ENCODE measurements around the gene LRRC10B. TPM values are rescaled to one million over a fixed set of nuclear protein-coding genes. Genes with fewer than 3 reads are reported as not detected.

The LRRC10B gene
- total and polyA plus RNA-seq, 4 donors: 9.2 to 29.3 (median 11.5) TPM

DNA sequence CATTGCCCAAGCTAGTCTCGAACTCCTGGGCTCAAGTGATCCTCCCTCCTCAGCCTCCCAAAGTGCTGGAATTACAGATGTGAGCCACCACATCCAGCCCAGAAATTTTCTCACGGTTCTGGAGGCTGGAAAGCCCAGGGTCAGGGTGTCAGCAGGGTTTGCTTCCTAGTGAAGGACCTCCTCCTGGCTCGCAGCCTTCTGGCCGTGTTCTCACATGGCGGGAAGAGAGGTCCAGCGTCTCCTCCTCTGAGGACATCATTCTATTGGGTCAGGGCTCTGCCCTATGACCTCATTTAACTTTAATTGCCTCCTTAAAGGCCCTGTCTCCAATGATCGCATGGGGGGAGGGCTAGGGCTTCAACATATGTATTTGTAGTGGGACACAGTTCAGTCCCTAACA is 40.5 kb upstream of the LRRC10B start:
- WGBS, 2 donors: 83 to 86% methylated on average over 7 of the region's 7 CpGs
- Histone ChIP-seq H3K9me3 (ENCODE audit: control insufficient read depth in 4 of 4, insufficient read depth in 3 of 4, low read length in 3 of 4) (no peaks in the 10 kb centered on the region), H3K27ac (ENCODE audit: low read depth in 1 of 2, low read length in 1 of 2) (no peak overlapping the region), H3K4me1 (ENCODE audit: control insufficient read depth in 5 of 5, insufficient read depth in 5 of 5, low read length in 5 of 5) (no peaks in the 10 kb centered on the region), H3K36me3 (ENCODE audit: control insufficient read depth in 4 of 4, insufficient read depth in 4 of 4, low read length in 4 of 4) (peaks cover 0 to 10% (median under 1%) of the 10 kb centered on the region in 4 donors), H3K9ac (ENCODE audit: insufficient read depth in 1 of 2, low read length in 2 of 2) (no peak overlapping the region), H3K4me3 (no peak overlapping the region), H3K27me3 (ENCODE audit: control insufficient read depth in 3 of 3, insufficient read depth in 3 of 3, low read length in 2 of 3) (no peaks in the 10 kb centered on the region)
- ATAC-seq (ENCODE audit: insufficient read depth, low FRiP score) (no peak), DNase-seq (no peak)
- TF ChIP-seq, protein P1, sequence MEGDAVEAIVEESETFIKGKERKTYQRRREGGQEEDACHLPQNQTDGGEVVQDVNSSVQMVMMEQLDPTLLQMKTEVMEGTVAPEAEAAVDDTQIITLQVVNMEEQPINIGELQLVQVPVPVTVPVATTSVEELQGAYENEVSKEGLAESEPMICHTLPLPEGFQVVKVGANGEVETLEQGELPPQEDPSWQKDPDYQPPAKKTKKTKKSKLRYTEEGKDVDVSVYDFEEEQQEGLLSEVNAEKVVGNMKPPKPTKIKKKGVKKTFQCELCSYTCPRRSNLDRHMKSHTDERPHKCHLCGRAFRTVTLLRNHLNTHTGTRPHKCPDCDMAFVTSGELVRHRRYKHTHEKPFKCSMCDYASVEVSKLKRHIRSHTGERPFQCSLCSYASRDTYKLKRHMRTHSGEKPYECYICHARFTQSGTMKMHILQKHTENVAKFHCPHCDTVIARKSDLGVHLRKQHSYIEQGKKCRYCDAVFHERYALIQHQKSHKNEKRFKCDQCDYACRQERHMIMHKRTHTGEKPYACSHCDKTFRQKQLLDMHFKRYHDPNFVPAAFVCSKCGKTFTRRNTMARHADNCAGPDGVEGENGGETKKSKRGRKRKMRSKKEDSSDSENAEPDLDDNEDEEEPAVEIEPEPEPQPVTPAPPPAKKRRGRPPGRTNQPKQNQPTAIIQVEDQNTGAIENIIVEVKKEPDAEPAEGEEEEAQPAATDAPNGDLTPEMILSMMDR (IDR thresholded peaks at IDR 0.05; ENCODE audit: control extremely low read depth, extremely low read depth): no peak

DNA sequence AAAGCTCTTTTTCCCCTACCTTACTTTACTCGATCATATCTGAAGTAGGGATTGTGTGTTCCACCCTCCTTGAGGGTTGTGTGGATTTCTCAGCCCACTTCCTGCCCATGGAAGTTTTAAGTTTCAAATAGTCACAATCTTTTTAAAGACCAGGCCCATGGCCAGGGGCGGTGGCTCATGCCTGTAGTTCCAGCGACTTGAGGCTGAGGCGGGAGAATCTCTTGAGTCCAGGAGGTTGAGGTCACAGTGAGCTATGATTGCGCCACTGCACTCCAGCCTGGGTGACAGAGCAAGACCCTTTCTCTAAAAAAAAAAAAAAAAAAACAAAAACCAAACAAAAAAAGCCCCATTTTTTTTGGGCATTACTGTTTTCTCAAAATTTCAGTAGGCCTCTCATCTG is 36.3 kb upstream of the LRRC10B start:
- DNase-seq (no peak), ATAC-seq (ENCODE audit: insufficient read depth, low FRiP score) (no peak)
- H3K9ac ChIP-seq (ENCODE audit: insufficient read depth in 1 of 2, low read length in 2 of 2): no peak overlapping the region
- TF ChIP-seq, protein P1 (IDR thresholded peaks at IDR 0.05; ENCODE audit: control extremely low read depth, extremely low read depth): no peak
- WGBS, 2 donors: 47 to 81% methylated on average over 5 of the region's 5 CpGs
- H3K9me3 ChIP-seq (ENCODE audit: control insufficient read depth in 4 of 4, insufficient read depth in 3 of 4, low read length in 3 of 4): no peaks in the 10 kb centered on the region
- H3K27me3 ChIP-seq (ENCODE audit: control insufficient read depth in 3 of 3, insufficient read depth in 3 of 3, low read length in 2 of 3): no peaks in the 10 kb centered on the region
- H3K4me3 ChIP-seq: no peak overlapping the region
- peak overlapping the region; percentile 37 to 83 for H3K27ac ChIP-seq (ENCODE audit: low read depth in 1 of 2, low read length in 1 of 2)
- no peaks in the 10 kb centered on the region for H3K4me1 ChIP-seq (ENCODE audit: control insufficient read depth in 5 of 5, insufficient read depth in 5 of 5, low read length in 5 of 5)
- H3K36me3 ChIP-seq (ENCODE audit: control insufficient read depth in 4 of 4, insufficient read depth in 4 of 4, low read length in 4 of 4): peaks cover 0 to 10% (median under 1%) of the 10 kb centered on the region in 4 donors

DNA sequence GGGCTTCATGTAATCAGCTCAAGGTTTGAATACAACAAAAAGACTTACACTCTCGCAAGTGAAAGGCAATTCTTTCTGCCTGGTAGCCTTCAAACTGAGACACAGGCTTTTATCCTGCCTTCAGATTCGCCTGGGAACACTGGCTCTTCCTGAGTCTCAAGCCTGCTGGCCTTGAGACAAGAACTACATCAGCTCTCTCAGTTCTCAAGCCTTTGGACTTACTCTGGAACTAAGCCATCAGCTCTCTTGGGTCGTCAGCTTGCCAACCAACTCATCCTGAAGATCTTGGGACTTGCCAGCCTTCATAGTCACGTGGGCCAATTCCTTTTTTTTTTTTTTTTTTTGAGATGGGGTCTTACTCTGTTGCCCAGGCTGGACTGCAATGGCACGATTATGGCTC is 35.7 kb upstream of the LRRC10B start:
- Histone ChIP-seq H3K27me3 (ENCODE audit: control insufficient read depth in 3 of 3, insufficient read depth in 3 of 3, low read length in 2 of 3) (no peaks in the 10 kb centered on the region), H3K27ac (ENCODE audit: low read depth in 1 of 2, low read length in 1 of 2) (peak overlapping the region in 1 of 2 donors; percentile 37), H3K36me3 (ENCODE audit: control insufficient read depth in 4 of 4, insufficient read depth in 4 of 4, low read length in 4 of 4) (peaks cover 0 to 10% (median under 1%) of the 10 kb centered on the region in 4 donors), H3K9me3 (ENCODE audit: control insufficient read depth in 4 of 4, insufficient read depth in 3 of 4, low read length in 3 of 4) (no peaks in the 10 kb centered on the region), H3K4me1 (ENCODE audit: control insufficient read depth in 5 of 5, insufficient read depth in 5 of 5, low read length in 5 of 5) (no peaks in the 10 kb centered on the region), H3K4me3 (no peak overlapping the region), H3K9ac (ENCODE audit: insufficient read depth in 1 of 2, low read length in 2 of 2) (no peak overlapping the region)
- ATAC-seq (ENCODE audit: insufficient read depth, low FRiP score) (no peak), DNase-seq (no peak)
- WGBS, 2 donors: 71 to 80% methylated on average over 5 of the region's 5 CpGs
- TF ChIP-seq, protein P1 (IDR thresholded peaks at IDR 0.05; ENCODE audit: control extremely low read depth, extremely low read depth): no peak

DNA sequence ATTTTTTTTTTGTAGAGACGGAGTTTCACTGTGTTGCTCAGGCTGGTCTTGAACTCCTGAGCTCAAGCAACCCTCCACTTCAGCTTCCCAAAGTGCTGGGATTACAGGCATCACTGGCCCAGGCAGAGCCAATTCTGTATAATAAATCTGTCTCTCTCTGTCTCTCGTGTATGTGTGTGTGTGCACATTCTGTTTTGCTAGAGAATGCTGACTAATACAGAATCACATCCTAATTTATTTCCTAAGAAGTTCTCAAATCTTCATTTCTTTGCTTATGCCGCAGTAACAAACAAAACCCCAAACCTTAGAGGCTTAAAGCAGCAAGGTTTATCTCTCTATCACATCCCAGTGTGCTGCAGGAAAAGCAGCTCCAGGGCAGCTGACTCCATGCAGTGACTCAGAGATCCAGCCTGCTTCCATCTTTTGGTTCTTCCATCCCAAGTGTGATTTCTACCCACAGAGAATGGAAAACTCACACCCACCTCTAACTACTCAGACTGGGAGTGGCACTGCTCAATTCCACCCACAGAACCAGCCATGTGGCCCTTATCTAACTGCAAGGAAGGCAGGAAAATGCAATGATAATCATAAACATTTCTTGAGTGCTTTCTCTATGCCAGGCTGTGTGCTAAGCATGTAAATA is 35.1 kb upstream of the LRRC10B start:
- Histone ChIP-seq H3K27me3 (ENCODE audit: control insufficient read depth in 3 of 3, insufficient read depth in 3 of 3, low read length in 2 of 3) (no peaks in the 10 kb centered on the region), H3K36me3 (ENCODE audit: control insufficient read depth in 4 of 4, insufficient read depth in 4 of 4, low read length in 4 of 4) (peaks cover 0 to 10% (median under 1%) of the 10 kb centered on the region in 4 donors), H3K9me3 (ENCODE audit: control insufficient read depth in 4 of 4, insufficient read depth in 3 of 4, low read length in 3 of 4) (no peaks in the 10 kb centered on the region), H3K27ac (ENCODE audit: low read depth in 1 of 2, low read length in 1 of 2) (no peak overlapping the region), H3K9ac (ENCODE audit: insufficient read depth in 1 of 2, low read length in 2 of 2) (no peak overlapping the region), H3K4me1 (ENCODE audit: control insufficient read depth in 5 of 5, insufficient read depth in 5 of 5, low read length in 5 of 5) (no peaks in the 10 kb centered on the region), H3K4me3 (no peak overlapping the region)
- no peak for DNase-seq
- ATAC-seq (ENCODE audit: insufficient read depth, low FRiP score): no peak
- TF ChIP-seq, protein P1 (IDR thresholded peaks at IDR 0.05; ENCODE audit: control extremely low read depth, extremely low read depth): no peak
- WGBS, 2 donors: 92 to 93% methylated on average over 3 of the region's 3 CpGs
